ENCODE measurements around the gene CTTN.

GRCh38 chr11:70351646-70352045, 46.7 kb upstream of the CTTN start:
- TF ChIP-seq CTCF (IDR thresholded peaks at IDR 0.05 in 4 of 5, conservative IDR thresholded peaks at IDR 0.05 in 1 of 5), result no peak
- no peak for TF ChIP-seq POLR2A (IDR thresholded peaks at IDR 0.05)
